ENCODE results near the gene FOXL2NB. TPM values are rescaled to one million over a fixed set of nuclear protein-coding genes. Genes with fewer than 3 reads are reported as not detected.

FOXL2NB gene
- polyA plus RNA-seq, 12 donors: 0.07 to 0.26 (median 0.10) TPM; not detected in 8

DNA sequence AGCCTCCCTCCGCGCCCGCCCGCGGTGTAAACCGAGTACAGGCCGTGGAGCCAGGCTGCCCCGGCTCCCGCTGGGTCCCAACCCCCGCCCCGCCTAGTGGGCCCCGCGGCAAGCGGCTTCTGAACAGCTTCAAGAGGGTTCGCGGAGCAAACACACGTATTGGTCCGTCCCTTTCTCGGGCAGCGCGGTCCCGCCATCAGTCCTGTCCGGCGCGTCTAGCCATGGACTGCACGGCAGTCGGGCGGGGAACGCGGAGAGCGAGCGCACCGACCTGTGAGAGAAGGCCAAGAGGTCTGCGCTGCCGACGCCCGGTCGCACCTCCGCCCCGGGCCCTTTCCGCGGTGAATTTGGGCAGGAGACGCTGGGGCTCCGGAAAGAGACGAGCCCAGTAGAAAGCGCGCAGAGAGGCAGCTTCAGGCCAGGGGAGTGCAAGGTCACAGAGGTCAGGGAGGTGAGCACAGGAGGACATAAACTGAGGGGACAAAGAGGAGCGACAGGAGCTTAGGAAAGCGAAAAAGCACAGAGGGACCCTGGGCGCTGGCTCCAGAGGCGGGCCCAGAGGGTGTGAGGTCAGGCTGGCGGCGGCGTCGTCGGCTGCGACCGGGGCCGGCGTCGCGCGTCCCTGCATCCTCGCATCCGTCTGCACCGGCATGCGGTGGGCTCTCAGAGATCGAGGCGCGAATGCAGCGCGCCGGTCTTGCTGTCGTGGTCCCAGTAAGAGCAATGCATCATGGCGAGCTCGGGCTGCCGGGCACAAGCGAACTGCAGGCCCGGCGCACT, 1.9 kb upstream of the FOXL2NB start:
- no peak for DNase-seq

GRCh38 chr3:138945709-138946662, 1.0 kb upstream of the FOXL2NB start:
- no peak for DNase-seq

DNA sequence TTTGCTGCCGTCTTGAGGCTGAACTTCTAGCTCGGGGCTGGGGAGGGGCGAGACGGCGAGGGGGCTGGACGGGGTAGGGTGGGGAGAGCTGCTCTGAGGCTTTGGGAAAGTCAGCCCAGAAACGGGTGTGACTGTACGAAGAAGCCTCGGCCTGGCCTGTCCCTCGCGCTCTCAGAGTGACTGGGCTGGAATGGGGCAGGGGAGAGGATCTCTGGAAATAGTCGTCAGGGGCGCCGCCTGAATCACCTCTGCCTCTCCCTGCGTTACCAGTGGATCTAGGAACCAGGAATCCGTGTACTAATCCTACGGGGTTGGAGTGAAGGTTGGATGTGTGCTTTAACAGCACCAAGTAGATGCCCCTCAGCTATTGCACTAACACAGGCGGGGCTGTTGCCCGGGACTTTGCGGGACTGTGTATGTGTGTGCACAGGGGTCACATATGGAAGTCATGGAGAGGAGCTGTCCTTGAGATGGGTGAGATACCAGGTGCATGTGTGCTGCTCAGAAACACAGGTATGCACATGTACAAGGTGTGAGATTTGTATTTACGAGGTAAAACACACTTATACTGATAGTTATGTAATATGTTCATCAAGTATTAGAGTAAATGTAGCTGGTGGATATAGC, 591 bp downstream of the FOXL2NB start:
- no peak for DNase-seq

GRCh38 chr3:138948371-138949001, 1.5 kb downstream of the FOXL2NB start:
- DNase-seq: no peak

GRCh38 chr3:138949002-138949418, 2.0 kb downstream of the FOXL2NB start:
- no peak for DNase-seq

GRCh38 chr3:138949445-138950005, 2.5 kb downstream of the FOXL2NB start:
- DNase-seq: no peak

- no peak for DNase-seq
These were observed 3.1 kb downstream of the FOXL2NB start for GRCh38 chr3:138950006-138950644.

DNA sequence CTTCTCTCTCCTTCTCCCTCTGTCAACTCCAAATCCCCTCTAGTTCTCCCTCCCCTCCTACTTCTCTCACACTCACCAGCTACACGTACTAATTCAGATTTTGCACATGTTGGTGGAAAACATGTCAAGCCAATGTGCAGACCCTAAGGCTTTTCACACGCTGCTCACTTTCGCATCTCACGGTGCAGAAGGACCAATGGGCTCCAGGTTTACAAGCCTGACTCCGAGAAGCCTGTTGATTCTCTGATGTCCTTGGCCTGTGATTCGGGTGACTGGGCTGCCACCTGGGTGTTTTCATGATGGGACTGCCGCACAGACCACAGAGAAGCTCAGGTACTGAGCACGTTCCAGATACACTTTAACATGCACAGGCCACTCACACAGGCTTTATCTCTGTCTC, 3.7 kb downstream of the FOXL2NB start:
- no peak for DNase-seq

DNA sequence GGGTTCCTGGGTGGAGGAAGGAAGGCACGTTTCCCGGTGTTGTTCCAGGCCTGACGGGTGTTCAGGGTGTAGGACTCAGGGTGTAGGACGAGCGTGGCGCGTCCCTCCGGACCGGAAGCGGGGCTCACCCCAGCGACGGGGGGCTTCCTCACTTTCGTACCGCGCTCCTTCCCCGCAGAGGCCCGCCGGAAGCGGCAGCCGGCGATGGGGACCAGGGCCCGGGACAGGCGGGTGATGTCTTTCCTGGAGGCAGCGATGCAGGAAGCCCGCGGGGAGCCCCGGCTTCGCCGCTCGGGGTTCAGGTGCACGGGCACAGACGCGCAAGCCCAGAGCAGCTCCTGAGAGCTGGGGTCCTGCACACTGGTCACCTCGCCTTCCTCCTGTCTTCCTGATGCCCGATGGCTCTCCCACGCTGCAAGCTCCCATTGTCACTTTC, 13.4 kb downstream of the FOXL2NB start:
- DNase-seq: no peak

DNA sequence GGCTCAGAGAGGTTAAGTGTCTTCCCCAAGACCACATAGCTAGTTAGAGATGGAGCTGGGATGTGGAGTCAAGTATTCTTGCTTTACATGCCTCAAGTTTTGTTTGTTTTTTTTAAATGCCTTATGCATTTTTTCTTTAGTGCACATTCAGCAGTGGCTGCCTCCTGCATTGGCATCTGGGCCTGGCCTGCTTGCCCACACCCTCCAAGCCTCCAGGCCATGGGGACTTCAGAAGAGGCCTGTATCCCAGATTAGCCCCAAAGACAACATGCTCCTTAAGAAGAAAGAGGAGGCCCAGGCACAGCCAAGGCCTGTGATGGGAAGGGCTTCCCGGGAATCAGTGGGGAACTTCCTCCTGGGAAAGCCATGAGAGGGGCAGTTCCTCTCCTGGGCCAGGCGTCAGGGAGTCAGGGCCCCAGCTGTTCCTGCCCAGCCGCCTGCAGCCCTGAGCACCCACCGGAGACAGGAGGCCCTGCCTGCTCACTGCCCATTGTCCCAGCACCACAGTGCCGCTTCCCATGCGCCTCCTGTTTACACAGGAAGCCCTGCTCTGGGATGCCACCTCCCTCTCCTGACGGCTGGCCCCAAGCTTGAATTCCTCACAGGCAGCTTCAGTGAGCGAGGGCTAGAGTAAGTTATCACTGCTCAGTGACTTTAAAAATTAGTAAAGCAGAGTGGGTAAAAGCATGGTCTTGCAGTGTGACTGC, 16.0 kb downstream of the FOXL2NB start:
- no peak for DNase-seq

DNA sequence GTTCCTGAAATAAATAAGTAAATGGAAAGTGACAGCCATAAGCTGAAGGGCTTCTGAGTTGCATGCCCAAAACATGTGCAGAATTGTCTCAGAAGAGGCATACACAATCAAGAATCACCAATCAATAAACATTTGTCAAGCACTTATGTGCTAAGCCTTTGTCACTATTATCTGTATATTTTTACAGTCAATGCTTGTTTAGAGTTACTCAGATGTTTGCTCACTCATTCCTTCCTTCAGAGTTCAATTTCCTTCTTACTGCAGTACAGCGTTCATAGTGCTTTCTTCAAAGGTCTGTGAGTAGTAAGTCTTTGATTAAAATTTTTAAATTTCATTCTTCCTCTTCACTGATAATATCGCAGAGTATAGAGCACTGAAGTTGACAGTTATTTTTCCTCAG, 17.2 kb downstream of the FOXL2NB start:
- no peak for DNase-seq

DNA sequence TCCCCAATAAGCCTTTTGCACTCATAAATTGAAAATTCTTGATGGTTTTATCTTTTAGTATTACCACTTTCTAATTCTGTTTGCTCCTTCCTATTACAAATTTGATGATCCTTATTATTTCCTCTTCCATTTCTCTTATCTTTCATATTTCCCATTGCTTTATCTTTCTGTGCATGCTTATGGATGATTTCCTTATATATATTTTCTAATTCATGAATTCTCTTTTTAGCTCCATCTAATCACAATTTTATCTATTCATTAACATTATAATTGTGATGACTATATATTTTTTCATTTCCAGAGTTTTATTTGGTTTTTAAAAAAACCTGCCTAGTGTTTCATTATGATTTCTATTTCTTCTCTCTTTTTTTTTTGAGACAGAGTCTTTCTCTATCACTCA, 17.9 kb downstream of the FOXL2NB start:
- DNase-seq: no peak

- DNase-seq: no peak
These were observed 24.8 kb downstream of the FOXL2NB start for GRCh38 chr3:138971766-138972320.

DNA sequence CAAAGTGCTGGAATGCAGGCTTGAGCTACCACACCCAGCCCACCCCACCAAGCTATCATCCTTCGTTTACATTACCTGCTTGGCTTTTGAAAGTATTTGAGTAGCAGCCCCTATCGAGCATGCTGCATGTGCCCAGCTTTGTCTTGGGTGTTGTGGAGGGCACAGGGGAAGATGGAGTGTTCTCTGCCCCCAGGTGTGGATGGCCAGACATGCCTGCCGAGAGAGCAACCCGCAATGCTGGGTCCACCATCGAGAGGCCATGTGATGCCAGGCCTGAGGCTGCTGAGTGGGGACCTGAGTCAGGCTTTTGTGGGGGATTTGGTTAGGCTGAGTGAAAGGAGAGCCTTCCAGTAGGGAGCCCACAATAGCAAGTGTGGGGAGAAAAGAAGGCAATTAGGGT, 25.9 kb downstream of the FOXL2NB start:
- DNase-seq: no peak

DNA sequence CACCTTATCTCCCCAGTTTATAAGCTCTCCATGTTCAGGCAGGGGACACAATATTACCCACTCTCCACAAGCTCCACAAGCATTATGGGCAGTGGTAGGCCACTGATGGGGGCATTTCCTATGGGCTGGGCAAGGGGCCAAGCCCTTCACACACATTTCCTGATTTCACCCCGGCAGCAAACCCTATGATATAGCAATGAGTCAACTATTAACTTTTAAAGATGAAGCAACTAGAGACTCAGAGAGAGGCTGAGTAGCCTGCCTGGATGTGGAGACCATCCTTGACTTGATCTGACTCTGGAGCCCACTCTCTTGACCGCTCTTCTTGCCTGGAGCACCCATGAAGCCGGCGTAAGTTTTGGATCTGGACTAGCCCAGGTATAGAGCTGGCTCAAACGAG, 27.4 kb downstream of the FOXL2NB start:
- DNase-seq: no peak

DNA sequence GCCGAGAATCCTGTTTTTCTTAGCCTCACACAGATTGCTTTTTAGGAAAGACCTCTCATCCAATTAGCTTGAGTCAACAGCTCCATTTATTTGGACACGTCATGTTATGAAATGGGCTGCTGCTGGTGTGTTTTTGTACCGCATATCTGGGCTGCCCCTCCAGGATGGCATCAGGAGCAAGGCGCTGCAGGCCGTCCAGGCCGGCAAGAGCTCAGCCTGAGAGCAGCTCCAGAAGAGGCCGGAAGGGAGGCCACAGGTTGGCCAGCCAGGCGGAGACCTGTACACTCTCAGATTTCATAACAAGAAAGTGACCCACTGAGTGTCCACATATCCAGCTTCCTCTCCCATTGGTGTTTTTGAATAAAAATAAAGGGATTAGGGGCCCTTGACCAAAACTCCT, 28.3 kb downstream of the FOXL2NB start:
- no peak for DNase-seq

DNA sequence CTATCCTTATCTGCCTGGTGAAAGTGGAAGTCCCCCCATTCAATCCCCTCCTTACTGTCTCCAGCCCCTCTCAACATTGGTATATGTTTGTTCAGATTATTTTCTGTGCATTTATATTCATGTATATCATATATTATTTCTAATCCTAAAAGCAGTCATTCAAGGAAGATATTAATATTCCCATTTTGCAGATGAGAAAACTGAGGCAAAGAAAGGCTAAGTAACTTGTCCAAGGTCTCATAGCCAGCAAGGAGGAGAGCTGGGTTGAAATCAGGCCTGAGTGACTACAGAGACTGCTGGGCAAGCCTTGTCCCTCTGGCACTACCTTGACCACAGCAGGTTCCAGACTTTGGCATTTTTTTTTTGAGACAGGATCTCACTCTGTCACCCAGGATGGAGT, 29.0 kb downstream of the FOXL2NB start:
- DNase-seq: no peak

- no peak for DNase-seq
These were observed 37.8 kb downstream of the FOXL2NB start for GRCh38 chr3:138984816-138985215.

GRCh38 chr3:138985932-138986331, 38.9 kb downstream of the FOXL2NB start:
- no peak for DNase-seq

- no peak for DNase-seq
These were observed 40.2 kb downstream of the FOXL2NB start for GRCh38 chr3:138987181-138987580.
